NCI-H460 (cell line): ENCODE data around the gene RPL18A. TPM values are rescaled to one million over a fixed set of nuclear protein-coding genes. Genes with fewer than 3 reads are reported as not detected.
"Not testable (repeated sequence)": the region's sequence is repeated elsewhere in the genome, so short reads cannot be mapped to it uniquely, and the experiment has no call there.

Experiments
- DNase-seq: peaks from one replicate; pipeline ENCODE4 v3.0.0-alpha.2; 2016; ENCODE audit warnings: low read depth; ENCODE audit errors: extremely low read depth
- total RNA-seq: library from RNA; depleted of rRNA; stranded (reverse); fragments of >200 nt; shearing (Covaris generic); gene quantifications from 2 replicates; pipeline ENCODE4 v1.2.3, GENCODE V29; 2014

Gene RPL18A
- total RNA-seq, 1 experiment from 2014 or later, result 1,987 TPM

GRCh38 chr19:17865364-17866311, 5.9 kb downstream of the RPL18A start:
- no peak for DNase-seq

DNA sequence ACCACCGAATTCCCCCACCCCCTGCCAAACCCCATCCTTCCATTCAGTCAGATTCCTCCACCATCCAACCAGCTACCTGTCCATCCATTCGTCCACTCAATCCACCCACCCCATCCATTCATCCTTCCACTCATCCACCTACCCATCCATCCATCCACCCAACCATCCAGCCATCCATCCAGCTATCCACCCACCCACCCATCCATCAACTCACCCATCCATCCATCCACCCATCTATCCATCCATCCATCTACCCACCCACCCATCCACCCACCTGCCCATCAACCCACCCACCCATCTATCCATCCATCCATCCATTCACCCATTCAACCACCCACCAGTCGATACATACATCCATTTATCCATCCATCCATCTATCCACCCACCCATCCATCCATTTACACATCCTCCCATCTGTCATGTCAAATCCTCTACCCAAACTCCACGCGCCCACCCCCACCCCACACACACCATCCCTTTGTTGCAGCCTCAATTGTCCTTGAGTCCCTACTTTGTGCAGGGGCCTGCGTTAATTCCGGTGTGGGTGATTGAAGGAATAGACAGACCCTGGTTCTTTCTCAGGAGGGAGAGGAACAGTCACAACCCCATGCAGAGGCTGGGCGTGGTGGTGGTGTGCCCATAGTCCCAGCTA, 6.7 kb downstream of the RPL18A start:
- DNase-seq, result no peak

DNA sequence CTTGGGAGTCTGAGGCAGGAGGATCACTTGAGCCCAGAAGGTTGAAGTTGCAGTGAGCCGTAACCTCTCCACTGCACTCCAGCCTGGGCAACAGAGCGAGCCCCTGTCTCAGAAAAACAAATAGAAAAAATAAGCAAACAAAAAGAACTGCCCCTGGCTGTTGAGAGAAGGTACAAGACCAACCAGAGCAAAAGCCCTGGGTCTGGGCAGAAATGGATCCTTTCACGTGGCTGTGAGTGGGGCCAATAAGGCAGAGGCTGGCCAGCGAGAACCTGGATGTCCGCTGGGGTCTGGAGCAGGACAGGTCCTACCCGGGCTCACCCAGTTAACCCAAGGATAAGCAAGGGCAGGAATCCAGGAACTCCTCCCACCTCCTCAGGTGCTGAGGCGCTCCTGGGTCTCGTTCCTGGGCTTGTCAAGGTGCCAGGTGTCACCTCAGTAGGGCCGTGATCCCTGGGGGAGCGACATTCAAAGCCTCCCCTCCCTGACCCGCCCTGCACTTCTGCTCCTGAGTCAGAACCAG, 7.3 kb downstream of the RPL18A start:
- DNase-seq, result no peak

DNA sequence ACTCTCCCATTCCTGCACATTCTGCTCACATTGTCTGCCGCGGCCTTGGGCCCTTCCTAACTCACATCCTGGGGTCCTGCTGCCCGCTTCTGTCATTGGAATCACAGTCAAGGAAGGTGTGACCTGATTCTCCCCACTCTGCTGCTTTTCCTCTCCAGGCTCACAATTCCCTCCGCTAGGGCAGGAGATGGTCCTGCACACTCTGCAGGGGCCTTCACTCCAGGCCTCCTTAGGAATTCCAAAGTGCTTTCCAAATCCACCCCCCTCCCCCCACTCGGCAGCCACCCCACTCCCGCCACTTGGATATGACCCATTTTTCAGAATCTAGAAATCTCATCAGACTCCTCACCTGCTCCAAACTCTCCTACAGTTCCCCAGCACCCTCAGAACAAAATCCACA, 9.0 kb downstream of the RPL18A start:
- no peak for DNase-seq

DNA sequence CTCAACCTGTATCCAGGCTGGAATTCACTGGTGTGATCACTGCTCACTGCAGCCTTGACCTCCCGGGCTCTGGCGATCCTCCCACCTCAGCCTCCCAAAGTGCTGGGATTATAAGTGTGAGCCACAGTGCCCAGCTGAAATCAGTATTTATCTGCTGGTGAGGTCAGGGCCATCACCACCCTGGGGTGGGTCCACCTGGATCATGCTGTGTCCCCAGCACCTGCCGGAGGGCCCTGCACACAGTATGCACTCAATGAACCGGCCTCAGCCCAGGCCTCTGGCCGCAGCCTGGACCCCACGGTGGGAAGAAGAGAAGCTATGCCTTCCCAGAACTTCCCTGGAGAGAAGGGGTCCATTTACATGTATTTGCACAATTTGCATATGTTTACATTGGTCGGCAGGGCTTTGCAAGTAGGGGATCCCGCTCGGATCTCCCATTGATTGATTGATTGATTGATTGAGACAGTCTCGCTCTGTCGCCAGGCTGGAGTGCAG, 9.5 kb downstream of the RPL18A start:
- DNase-seq, result no peak

- DNase-seq, result no peak
Measured at GRCh38 chr19:17871032-17871877, 11.5 kb downstream of the RPL18A start.

DNA sequence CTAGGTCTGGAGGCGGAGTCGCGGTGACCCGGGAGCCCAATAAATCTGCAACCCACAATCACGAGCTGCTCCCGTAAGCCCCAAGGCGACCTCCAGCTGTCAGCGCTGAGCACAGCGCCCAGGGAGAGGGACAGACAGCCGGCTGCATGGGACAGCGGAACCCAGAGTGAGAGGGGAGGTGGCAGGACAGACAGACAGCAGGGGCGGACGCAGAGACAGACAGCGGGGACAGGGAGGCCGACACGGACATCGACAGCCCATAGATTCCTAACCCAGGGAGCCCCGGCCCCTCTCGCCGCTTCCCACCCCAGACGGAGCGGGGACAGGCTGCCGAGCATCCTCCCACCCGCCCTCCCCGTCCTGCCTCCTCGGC, 12.2 kb downstream of the RPL18A start, which contains the start of gene SLC5A5:
TSS of gene SLC5A5 (plus strand) at position 68 of the 373 bp plus-strand sequence. CDS start 375 bp downstream, outside the sequence.
- no peak for DNase-seq

- DNase-seq, result no peak
Measured at GRCh38 chr19:17872251-17873001, 12.7 kb downstream of the RPL18A start.

DNA sequence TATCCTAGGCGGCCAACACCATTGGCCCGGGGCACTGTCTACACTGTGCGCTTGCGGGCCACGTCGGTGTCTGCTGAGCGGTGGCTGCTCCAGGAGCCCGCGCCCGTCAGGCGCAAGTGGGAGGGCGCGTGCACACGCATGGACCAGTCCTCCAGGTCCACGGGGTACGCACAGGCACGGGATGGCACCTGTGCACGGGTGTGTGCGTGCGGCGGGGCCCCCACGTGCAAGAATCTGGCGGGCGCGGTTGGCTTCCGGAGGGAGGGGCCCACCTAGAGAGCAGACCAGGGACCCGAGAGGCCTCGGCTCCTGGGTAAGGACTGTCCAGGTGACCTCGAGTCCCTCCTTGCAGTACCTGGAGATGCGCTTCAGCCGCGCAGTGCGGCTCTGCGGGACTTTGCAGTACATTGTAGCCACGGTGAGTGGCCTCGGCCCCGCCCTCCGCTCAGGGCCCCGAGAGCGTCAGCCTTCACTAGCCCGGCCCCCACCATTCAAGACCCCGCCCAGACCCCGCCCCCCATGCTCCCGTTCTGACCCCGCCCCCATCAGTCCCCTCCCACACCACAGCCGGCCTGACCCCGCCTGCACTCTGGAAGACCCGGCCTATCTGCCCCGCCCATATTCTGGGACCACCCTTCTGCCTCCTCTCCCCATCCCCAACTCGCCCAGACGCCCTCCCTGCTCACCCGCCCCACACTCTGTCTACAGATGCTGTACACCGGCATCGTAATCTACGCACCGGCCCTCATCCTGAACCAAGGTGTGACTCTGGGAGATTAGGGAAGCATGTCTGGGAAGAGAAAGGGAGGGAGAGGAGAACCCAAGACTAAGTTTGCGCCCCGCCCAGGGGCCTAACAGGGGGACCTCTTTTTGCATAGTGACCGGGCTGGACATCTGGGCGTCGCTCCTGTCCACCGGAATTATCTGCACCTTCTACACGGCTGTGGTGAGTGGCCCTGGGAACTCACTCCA, 14.4 kb downstream of the RPL18A start:
- no peak for DNase-seq

GRCh38 chr19:17874758-17875135, 15.0 kb downstream of the RPL18A start:
- DNase-seq, result no peak

- DNase-seq, result no peak
Measured at GRCh38 chr19:17877696-17878095, 18.0 kb downstream of the RPL18A start.

- no peak for DNase-seq
Measured at GRCh38 chr19:17879466-17879865, 19.8 kb downstream of the RPL18A start.

- no peak for DNase-seq
Measured at GRCh38 chr19:17881701-17882100, 22.0 kb downstream of the RPL18A start.

GRCh38 chr19:17883627-17884410, 24.1 kb downstream of the RPL18A start:
- DNase-seq, result no peak

- no peak for DNase-seq
Measured at GRCh38 chr19:17886515-17886914, 26.8 kb downstream of the RPL18A start.

DNA sequence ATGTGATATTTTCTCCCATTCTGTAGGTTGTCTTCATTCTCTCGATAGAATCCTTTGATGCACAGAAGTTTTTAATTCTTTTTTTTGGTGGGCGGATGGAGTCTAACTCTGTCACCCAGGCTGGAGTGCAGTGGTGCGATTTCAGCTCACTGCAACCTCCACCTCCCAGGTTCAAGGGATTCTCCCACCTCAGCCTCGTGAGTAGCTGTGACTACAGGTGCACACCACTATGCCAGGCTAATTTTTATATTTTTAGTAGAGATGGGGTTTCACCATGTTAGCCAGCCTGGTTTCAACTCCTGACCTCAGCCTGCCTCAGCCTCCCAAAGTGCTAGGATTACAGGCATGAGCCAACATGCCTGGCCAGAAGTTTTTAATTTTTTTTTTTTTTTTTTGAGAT, 27.5 kb downstream of the RPL18A start:
- not testable (repeated sequence) for DNase-seq

DNA sequence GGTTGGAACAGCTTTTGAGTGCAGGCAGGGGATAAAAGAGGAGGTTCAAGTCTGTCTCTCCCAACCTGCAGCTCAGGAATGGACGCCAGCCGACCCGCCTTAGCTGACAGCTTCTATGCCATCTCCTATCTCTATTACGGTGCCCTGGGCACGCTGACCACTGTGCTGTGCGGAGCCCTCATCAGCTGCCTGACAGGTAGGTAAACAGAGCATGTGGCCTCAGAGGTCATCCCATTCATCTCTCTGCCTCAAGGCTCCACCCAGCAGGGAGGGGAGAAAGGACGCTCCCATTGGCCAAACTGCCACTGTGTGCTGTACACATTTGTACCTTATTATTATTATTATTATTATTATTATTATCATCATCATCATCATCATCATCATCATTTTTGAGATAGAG, 28.6 kb downstream of the RPL18A start:
- no peak for DNase-seq
